Endodermal cell (in vitro differentiated cells): ENCODE measurements around the gene APOM. TPM values are rescaled to one million over a fixed set of nuclear protein-coding genes. Genes with fewer than 3 reads are reported as not detected.
A peak's percentile ranks its signal among the peaks of the same experiment; 100 is the strongest.

Experiments used
- DNase-seq: peaks from one replicate; pipeline ENCODE4 v3.0.0-alpha.2; 2017
- H3K27ac ChIP-seq: 2 replicates; pipeline ENCODE4 v1.5.1; 2013; ENCODE audit warnings: mild to moderate bottlenecking, low read depth, low read length, moderate library complexity
- H3K27me3 ChIP-seq: 2 replicates; pipeline ENCODE4 v1.6.1; 2013; ENCODE audit warnings: mild to moderate bottlenecking, low read length, moderate library complexity; ENCODE audit not compliant: insufficient read depth, control insufficient read depth, poor library complexity, severe bottlenecking
- H3K36me3 ChIP-seq: 2 replicates; pipeline ENCODE4 v1.7.0; 2013; ENCODE audit warnings: mild to moderate bottlenecking, low read length, moderate library complexity; ENCODE audit not compliant: control insufficient read depth, insufficient read depth
- H3K4me1 ChIP-seq: one replicate; pipeline ENCODE4 v1.7.0; 2013; ENCODE audit warnings: low read length; ENCODE audit not compliant: control insufficient read depth, insufficient read depth
- H3K4me3 ChIP-seq: 2 replicates; pipeline ENCODE4 v1.5.1; 2013; ENCODE audit warnings: mild to moderate bottlenecking, low read length, moderate library complexity
- H3K9ac ChIP-seq: 2 replicates; pipeline ENCODE4 v1.6.1; 2013; ENCODE audit warnings: mild to moderate bottlenecking, low read length, moderate library complexity; ENCODE audit not compliant: poor library complexity, severe bottlenecking; ENCODE audit errors: extremely low read depth
- H3K9me3 ChIP-seq: 2 replicates; pipeline ENCODE4 v1.6.1; 2013; ENCODE audit warnings: mild to moderate bottlenecking, low read length, moderate library complexity; ENCODE audit not compliant: control insufficient read depth
- H3K27ac Mint-ChIP-seq: 2 replicates; pipeline ENCODE4 v1.8.0; 2020; ENCODE audit warnings: mixed read lengths
- H3K27me3 Mint-ChIP-seq: 2 replicates; pipeline ENCODE4 v1.8.0; 2021; ENCODE audit warnings: mild to moderate bottlenecking, mixed read lengths; ENCODE audit not compliant: insufficient read depth
- H3K36me3 Mint-ChIP-seq: 2 replicates; pipeline ENCODE4 v1.8.0; 2020; ENCODE audit warnings: low read depth, mixed read lengths
- H3K4me1 Mint-ChIP-seq: 2 replicates; pipeline ENCODE4 v1.8.0; 2020; ENCODE audit warnings: mixed read lengths
- H3K4me3 Mint-ChIP-seq: 2 replicates; pipeline ENCODE4 v1.8.0; 2020; ENCODE audit warnings: mild to moderate bottlenecking, moderate library complexity, mixed read lengths
- H3K9me3 Mint-ChIP-seq: 2 replicates; pipeline ENCODE4 v1.8.0; 2020; ENCODE audit warnings: mild to moderate bottlenecking, mixed read lengths
- WGBS, 2 experiments: methylation state at CpG; one replicate each; pipeline versions ENCODE4 v1.1.5 to v1.1.7; 2013; ENCODE audit warnings: missing lambda C conversion rate in 2 of 2, mixed read lengths in 1 of 2; ENCODE audit not compliant: insufficient coverage in 1 of 2, insufficient read length in 1 of 2; 5-methylcytosine and 5-hydroxymethylcytosine counted together
- total RNA-seq, 2 donors: library from RNA; stranded (reverse); fragmentation: NEBNext Ultra II Directional in 1 of 2; extraction: Animal tissue kit (Norgen Biotek cat#: 25700) in 1 of 2; gene quantifications; 2 replicates in 1 of 2; 3 replicates in 1 of 2; pipeline ENCODE4 v1.2.1, GENCODE V29; 2021
- TF ChIP-seq, protein P1 (sequence below): fragments of 200-600 bp; sonication (generic); conservative IDR thresholded peaks from 2 replicates; pipeline ENCODE4 v1.5.0; 2021; ENCODE audit warnings: antibody characterized with exemption, mild to moderate bottlenecking

APOM gene
- total RNA-seq, 2 donors from 2014 or later: 1.6 to 3.2 TPM

DNA sequence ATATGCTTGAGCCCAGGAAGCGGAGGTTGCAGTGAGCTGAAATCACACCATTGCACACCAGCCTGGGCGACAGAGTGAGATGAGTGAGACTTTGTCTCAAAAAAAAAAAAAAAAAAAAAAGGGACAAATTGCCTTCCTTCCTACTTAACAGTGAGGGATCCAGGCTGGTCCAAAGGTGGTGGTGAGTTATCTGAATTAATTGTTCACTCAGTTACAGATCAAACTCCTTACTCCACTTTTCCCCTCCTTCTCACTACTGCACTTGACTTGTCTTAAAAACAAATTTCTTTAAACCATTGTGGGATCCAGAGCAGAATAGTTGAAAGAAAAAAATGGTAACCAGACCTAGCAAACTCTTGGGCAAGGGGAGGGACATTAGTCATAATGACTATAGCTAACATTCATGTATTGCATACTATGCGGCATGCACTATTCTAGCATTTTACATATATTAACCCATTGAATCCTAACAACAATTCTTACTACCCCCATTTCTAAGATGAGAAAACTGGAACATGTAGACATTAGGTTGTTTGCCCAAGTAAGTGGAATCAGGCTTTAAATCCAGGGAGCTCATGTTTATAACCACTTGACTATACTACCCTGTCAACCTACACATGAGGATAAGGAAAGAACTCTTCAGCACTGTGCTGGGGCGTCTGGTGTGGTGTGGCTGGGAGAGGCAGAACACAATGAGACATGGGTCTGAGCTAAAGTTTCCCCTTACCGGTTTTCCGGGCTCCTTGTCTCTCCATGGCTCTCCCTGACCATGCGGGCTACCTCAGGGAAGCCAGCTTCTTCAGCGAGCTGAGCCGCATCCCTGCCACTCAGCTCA is 7.6 kb downstream of the APOM start:
- WGBS, 2 experiments: 84 to 86% methylated on average over 5 to 9 of the region's 9 CpGs
- H3K9ac ChIP-seq: no peak overlapping the region
- TF ChIP-seq, protein P1, sequence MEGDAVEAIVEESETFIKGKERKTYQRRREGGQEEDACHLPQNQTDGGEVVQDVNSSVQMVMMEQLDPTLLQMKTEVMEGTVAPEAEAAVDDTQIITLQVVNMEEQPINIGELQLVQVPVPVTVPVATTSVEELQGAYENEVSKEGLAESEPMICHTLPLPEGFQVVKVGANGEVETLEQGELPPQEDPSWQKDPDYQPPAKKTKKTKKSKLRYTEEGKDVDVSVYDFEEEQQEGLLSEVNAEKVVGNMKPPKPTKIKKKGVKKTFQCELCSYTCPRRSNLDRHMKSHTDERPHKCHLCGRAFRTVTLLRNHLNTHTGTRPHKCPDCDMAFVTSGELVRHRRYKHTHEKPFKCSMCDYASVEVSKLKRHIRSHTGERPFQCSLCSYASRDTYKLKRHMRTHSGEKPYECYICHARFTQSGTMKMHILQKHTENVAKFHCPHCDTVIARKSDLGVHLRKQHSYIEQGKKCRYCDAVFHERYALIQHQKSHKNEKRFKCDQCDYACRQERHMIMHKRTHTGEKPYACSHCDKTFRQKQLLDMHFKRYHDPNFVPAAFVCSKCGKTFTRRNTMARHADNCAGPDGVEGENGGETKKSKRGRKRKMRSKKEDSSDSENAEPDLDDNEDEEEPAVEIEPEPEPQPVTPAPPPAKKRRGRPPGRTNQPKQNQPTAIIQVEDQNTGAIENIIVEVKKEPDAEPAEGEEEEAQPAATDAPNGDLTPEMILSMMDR: no peak
- H3K4me1 ChIP-seq: peaks cover 11% of the 10 kb centered on the region
- H3K27ac ChIP-seq: no peak overlapping the region
- Mint-ChIP-seq H3K4me1 (peaks cover 37% of the 10 kb centered on the region), H3K27ac (peak overlapping the region; percentile 99), H3K9me3 (no peaks in the 10 kb centered on the region), H3K36me3 (peaks cover 43% of the 10 kb centered on the region), H3K4me3 (peak overlapping the region; percentile 97), H3K27me3 (no peaks in the 10 kb centered on the region)
- DNase-seq: no peak
- H3K9me3 ChIP-seq: no peaks in the 10 kb centered on the region
- H3K36me3 ChIP-seq: peaks cover 37% of the 10 kb centered on the region
- H3K27me3 ChIP-seq: no peaks in the 10 kb centered on the region
- peak overlapping the region; percentile 96 for H3K4me3 ChIP-seq

DNA sequence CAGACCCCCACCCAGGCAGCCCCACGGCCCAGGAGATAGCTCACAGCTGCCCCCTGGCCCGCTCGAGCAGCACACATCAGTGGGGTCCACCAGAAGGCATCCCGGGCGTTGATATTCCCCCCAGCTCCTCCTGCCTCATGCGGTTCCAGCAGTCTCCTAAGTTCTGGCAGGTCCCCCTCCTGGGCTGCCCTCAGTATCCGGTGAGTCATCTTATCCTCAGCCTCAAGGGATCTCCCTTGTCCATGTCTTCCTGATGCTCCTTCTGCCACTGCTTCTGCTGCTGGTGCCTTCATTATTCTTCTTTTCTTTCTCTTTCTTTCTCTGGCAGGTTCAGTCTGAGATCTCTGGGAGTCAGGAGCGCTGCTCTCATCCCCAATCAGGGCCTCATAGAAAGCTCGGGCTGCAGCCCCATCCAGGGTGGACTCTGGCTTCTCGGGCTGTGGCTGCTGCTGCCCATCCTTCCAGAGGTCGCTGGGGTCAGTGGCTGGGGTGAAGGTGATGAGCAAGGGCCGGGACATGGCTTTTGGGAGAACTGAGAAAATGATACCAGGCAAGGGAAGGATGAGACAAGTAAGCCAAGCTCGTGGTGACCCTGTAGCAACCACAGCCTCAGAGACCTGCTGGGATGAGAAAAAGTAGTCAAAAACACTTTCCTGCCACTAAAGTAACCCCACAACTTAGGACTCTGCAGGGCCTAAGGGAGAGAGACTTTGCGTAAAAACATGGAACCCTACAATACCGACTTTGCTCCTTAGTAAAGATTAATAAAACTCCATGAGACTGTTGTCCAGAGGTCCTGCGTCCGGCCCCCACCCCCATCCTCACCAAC is 8.5 kb downstream of the APOM start:
- 44 to 47% methylated on average over 8 to 17 of the region's 17 CpGs for WGBS, 2 experiments
- peaks cover 46% of the 10 kb centered on the region for H3K36me3 ChIP-seq
- H3K4me3 Mint-ChIP-seq: peak overlapping the region; percentile 97
- peak; percentile 64 for DNase-seq
- peak overlapping the region; percentile 96 for H3K4me3 ChIP-seq
- peak overlapping the region; percentile 86 for H3K27ac ChIP-seq
- H3K9me3 ChIP-seq: no peaks in the 10 kb centered on the region
- H3K27me3 Mint-ChIP-seq: no peaks in the 10 kb centered on the region
- TF ChIP-seq, protein P1: no peak
- H3K9ac ChIP-seq: peak overlapping the region; percentile 86
- peaks cover 50% of the 10 kb centered on the region for H3K36me3 Mint-ChIP-seq
- H3K4me1 Mint-ChIP-seq: peaks cover 37% of the 10 kb centered on the region
- no peaks in the 10 kb centered on the region for H3K27me3 ChIP-seq
- H3K27ac Mint-ChIP-seq: peak overlapping the region; percentile 99
- H3K9me3 Mint-ChIP-seq: no peaks in the 10 kb centered on the region
- peaks cover 7% of the 10 kb centered on the region for H3K4me1 ChIP-seq

DNA sequence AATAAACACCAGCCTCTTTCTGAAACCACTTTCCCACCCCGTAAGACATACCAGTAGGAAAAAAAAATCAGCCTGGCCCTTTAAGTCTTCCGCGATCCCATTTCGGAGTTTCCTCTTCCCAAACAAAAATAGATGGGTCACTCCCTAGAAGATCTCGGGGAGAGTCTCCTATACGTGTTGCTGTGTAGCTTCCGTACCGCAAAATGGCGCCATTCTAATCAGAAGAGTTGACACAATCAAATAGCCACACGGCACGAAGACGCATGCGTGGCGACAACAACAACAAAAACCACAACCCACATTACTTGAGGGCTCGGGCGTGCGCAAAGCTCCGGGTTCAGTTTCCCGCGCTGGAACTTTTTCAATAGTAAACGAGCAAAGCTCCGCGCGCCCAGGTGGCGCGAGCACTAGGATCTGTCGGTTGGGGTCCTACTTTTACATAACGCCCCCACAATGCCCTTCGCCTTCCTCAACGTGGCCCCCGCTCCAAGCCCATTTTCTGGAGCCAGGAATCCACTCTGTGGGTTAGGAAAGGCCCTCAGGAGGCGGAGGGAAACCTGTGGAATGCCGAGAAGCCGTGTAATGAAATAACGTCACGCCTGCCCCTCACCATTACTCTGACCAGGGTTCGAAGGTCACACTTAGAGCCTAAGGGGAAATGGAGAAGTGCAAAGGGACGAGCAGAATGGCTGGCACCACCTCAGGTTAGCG is 9.3 kb downstream of the APOM start, which contains the start of gene GPANK1:
TSS of gene GPANK1 (minus strand) at position 208 of the 711 bp plus-strand sequence. CDS start 519 bp downstream, outside the sequence.
- H3K9me3 Mint-ChIP-seq: no peaks in the 10 kb centered on the region
- peaks cover 32% of the 10 kb centered on the region for H3K4me1 Mint-ChIP-seq
- WGBS, 2 experiments: 0% methylated on average over 25 to 39 of the region's 39 CpGs

More for the DNA sequence above, 9.3 kb downstream of the APOM start, which contains the start of gene GPANK1:
- peaks cover 58% of the 10 kb centered on the region for H3K36me3 Mint-ChIP-seq
- Histone ChIP-seq H3K9me3 (no peaks in the 10 kb centered on the region), H3K4me1 (peaks cover 3% of the 10 kb centered on the region), H3K36me3 (peaks cover 53% of the 10 kb centered on the region), H3K27ac (peak within 1 kb of the TSS; percentile 86), H3K27me3 (no peaks in the 10 kb centered on the region), H3K4me3 (peak within 1 kb of the TSS; percentile 96), H3K9ac (peak within 1 kb of the TSS; percentile 86)
- DNase-seq: peak; percentile 89
- peak within 1 kb of the TSS; percentile 97 for H3K4me3 Mint-ChIP-seq
- TF ChIP-seq, protein P1: no peak
- no peaks in the 10 kb centered on the region for H3K27me3 Mint-ChIP-seq
- H3K27ac Mint-ChIP-seq: peak within 1 kb of the TSS; percentile 99
